Right lobe of liver (tissue), 6 donors: Measurements from ENCODE around the gene PVALEF. TPM values are rescaled to one million over a fixed set of nuclear protein-coding genes. Genes with fewer than 3 reads are reported as not detected.

Experiments used
- ATAC-seq, 4 donors: fragments of 200-7000 bp; cut with Tn5 transposase; one replicate each; pipeline ENCODE4 v1.9.1; 2020; ENCODE audit warnings: mild to moderate bottlenecking in 4 of 4, moderate library complexity in 4 of 4
- DNase-seq, 3 donors: peaks; one replicate each; pipeline ENCODE4 v3.0.0-alpha.2; 2020
- H3K27ac ChIP-seq, 3 donors: fragments of 200-600 bp; one replicate each; pipeline ENCODE4 v1.8.0; 2022
- H3K27me3 ChIP-seq, 2 donors: fragments of 200-600 bp; one replicate each; pipeline ENCODE4 v1.8.0; 2022
- H3K36me3 ChIP-seq, 4 donors: fragments of 200-600 bp; sonication (generic) in 1 of 4; one replicate each; pipeline versions ENCODE4 v1.5.1 to v1.8.0; 2017 to 2022; ENCODE audit warnings: control low read depth in 1 of 4
- H3K4me1 ChIP-seq, 4 donors: fragments of 200-600 bp; sonication (generic) in 1 of 4; one replicate each; pipeline versions ENCODE4 v1.5.1 to v1.8.0; 2017 to 2022; ENCODE audit warnings: control low read depth in 1 of 4
- H3K4me3 ChIP-seq, 3 donors: fragments of 200-600 bp; one replicate each; pipeline ENCODE4 v1.8.0; 2022
- H3K9me3 ChIP-seq, 4 donors: fragments of 200-600 bp; sonication (generic) in 1 of 4; one replicate each; pipeline versions ENCODE4 v1.5.1 to v1.8.0; 2017 to 2022; ENCODE audit warnings: control low read depth in 1 of 4
- CTCF ChIP-seq, 4 donors: fragments of 200-600 bp in 3 of 4; fragments of 450-650 bp in 1 of 4; IDR thresholded peaks; one replicate each; pipeline versions ENCODE4 v1.5.1 to v1.8.0; 2016 to 2022; ENCODE audit warnings: antibody characterized with exemption in 4 of 4, mild to moderate bottlenecking in 2 of 4
- POLR2A ChIP-seq: fragments of 450-650 bp; IDR thresholded peaks from one replicate; pipeline ENCODE4 v1.6.1; 2017; ENCODE audit warnings: antibody characterized with exemption, mild to moderate bottlenecking
- WGBS: methylation state at CpG from one replicate; pipeline ENCODE4 v1.1.6; 2018; ENCODE audit warnings: low coverage, low lambda C conversion rate; ENCODE audit not compliant: insufficient coverage; ENCODE audit errors: missing lambda C conversion rate; 5-methylcytosine and 5-hydroxymethylcytosine counted together
- intact Hi-C, 2 donors: fragments of 100-400 bp; cut with DNase I; formaldehyde crosslinking; loops; one replicate each; pipeline versions ENCODE4 v1.11.2 to v1.14.1; 2022
- total RNA-seq, 6 experiments: library from RNA; depleted of rRNA in 2 of 6; stranded (reverse); fragments of >200 nt in 2 of 6; fragmentation: NEBNext Ultra II Directional in 3 of 6; extraction: Animal tissue kit (Norgen Biotek cat#: 25700) in 3 of 6; gene quantifications; one replicate each; pipeline versions ENCODE4 v1.1.0 to v1.2.4, GENCODE V29; 2016 to 2023
- donor health status: DM: no; HTN: yes; CAD: no.
- donor health status: DM: no; HTN: no; CAD: no.
- donor health status: DM: no; HTN: no; CAD: no.
- donor health status: DM: no; HTN: yes; CAD: no.
- donor health status: DM: no; HTN: yes; CAD: no.

The PVALEF gene
- total RNA-seq, 6 experiments from 2014 or later = not detected

GRCh38 chr17:81131486-81132196 lies 33.7 kb upstream of the PVALEF start:
- Histone ChIP-seq H3K4me1 (no peaks in the 10 kb centered on the region), H3K9me3 (no peaks in the 10 kb centered on the region), H3K27ac (no peak overlapping the region), H3K36me3 (no peaks in the 10 kb centered on the region), H3K27me3 (no peaks in the 10 kb centered on the region), H3K4me3 (no peak overlapping the region)
- intact Hi-C loops = no loop called here
- DNase-seq = no peak
- TF ChIP-seq POLR2A (no peak), CTCF (IDR thresholded peaks at IDR 0.05) (no peak)
- ATAC-seq = no peak
- 94% methylated on average over 3 of the region's 14 CpGs for WGBS

GRCh38 chr17:81132197-81132540 lies 33.1 kb upstream of the PVALEF start:
- Histone ChIP-seq H3K27me3 (no peaks in the 10 kb centered on the region), H3K27ac (no peak overlapping the region), H3K36me3 (no peaks in the 10 kb centered on the region)

GRCh38 chr17:81132770-81133723 lies 32.3 kb upstream of the PVALEF start:
- TF ChIP-seq POLR2A (no peak), CTCF (IDR thresholded peaks at IDR 0.05) (no peak)
- no peak overlapping the region for H3K27ac ChIP-seq
- H3K9me3 ChIP-seq = no peaks in the 10 kb centered on the region
- no peak overlapping the region for H3K4me3 ChIP-seq
- no peaks in the 10 kb centered on the region for H3K27me3 ChIP-seq
- peak; percentile 6 to 83 (median 23) for ATAC-seq
- peak in 1 of 3 donors; percentile 59 for DNase-seq
- H3K36me3 ChIP-seq = no peaks in the 10 kb centered on the region
- 54% methylated on average over 5 of the region's 22 CpGs for WGBS
- H3K4me1 ChIP-seq = no peaks in the 10 kb centered on the region
- intact Hi-C loops = no loop called here

More at GRCh38 chr17:81132197-81132540, 33.1 kb upstream of the PVALEF start:
- H3K4me3 ChIP-seq = no peak overlapping the region
- ATAC-seq (no peak), DNase-seq (no peak)
- intact Hi-C loops = no loop called here
- WGBS = no CpG with 5 or more reads among the region's 11 CpGs
- H3K4me1 ChIP-seq = no peaks in the 10 kb centered on the region
- no peak for TF ChIP-seq POLR2A
- TF ChIP-seq CTCF (IDR thresholded peaks at IDR 0.05) = no peak
- H3K9me3 ChIP-seq = no peaks in the 10 kb centered on the region

- Histone ChIP-seq H3K27ac (no peak overlapping the region), H3K9me3 (no peaks in the 10 kb centered on the region), H3K4me1 (no peaks in the 10 kb centered on the region), H3K4me3 (no peak overlapping the region), H3K36me3 (no peaks in the 10 kb centered on the region), H3K27me3 (no peaks in the 10 kb centered on the region)
- no peak for DNase-seq
- WGBS = no CpG with 5 or more reads among the region's 28 CpGs
- ATAC-seq = no peak
- TF ChIP-seq CTCF (IDR thresholded peaks at IDR 0.05) (no peak), POLR2A (no peak)
- intact Hi-C loops = no loop called here
Observed at GRCh38 chr17:81134064-81134781, 31.1 kb upstream of the PVALEF start.
